GM12801 (cell line): ENCODE data around the gene CD200R1.

Source experiments
- CTCF ChIP-seq: IDR thresholded peaks from one replicate; pipeline ENCODE4 v1.5.1; 2011; ENCODE audit warnings: control low read depth; ENCODE audit not compliant: insufficient read length; ENCODE audit errors: extremely low read depth

CD200R1 gene

GRCh38 chr3:112908252-112908651, 66.7 kb downstream of the CD200R1 start:
- no peak for TF ChIP-seq CTCF

- no peak for TF ChIP-seq CTCF
Observed at GRCh38 chr3:112904786-112905185, 70.1 kb downstream of the CD200R1 start.

GRCh38 chr3:112900113-112900512, 74.8 kb downstream of the CD200R1 start:
- TF ChIP-seq CTCF: no peak

- TF ChIP-seq CTCF: no peak
Observed at GRCh38 chr3:112897791-112898190, 77.1 kb downstream of the CD200R1 start.

GRCh38 chr3:112894258-112894657, 80.6 kb downstream of the CD200R1 start:
- no peak for TF ChIP-seq CTCF

GRCh38 chr3:112889357-112889756, 85.5 kb downstream of the CD200R1 start:
- TF ChIP-seq CTCF: no peak

- TF ChIP-seq CTCF: no peak
Observed at GRCh38 chr3:112888381-112889085, 86.4 kb downstream of the CD200R1 start.
